ENCODE measurements around the gene RTN1.

DNA sequence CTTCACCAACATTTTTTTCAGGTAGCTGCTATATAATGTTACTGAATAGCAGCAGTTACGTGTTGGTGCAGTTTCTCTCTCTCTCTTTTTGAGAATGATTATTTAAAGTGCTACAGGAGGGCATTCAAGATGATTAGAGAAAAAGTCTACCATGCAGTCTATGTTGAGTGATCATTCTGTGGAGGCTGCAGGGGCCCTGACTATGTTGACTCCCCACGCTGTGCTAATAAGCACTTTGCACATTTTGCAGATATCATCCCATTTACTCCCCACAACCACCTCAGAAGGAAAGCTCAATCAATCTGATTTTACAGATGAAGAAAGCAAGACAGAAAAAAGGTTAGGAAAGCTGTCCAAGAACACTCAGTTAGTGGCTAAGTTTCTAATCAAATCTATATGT, 87.8 kb downstream of the RTN1 start:
- TF ChIP-seq CTCF (IDR thresholded peaks at IDR 0.05) (no peak), POLR2A (IDR thresholded peaks at IDR 0.05) (no peak)
